ENCODE measurements around the gene SLC35G6.
"Not testable (repeated sequence)": the region's sequence is repeated elsewhere in the genome, so short reads cannot be mapped to it uniquely, and the experiment has no call there.

The SLC35G6 gene
- 0 to 0.62 (median 0.13) reads per million in 4 donors for total RNA-seq

DNA sequence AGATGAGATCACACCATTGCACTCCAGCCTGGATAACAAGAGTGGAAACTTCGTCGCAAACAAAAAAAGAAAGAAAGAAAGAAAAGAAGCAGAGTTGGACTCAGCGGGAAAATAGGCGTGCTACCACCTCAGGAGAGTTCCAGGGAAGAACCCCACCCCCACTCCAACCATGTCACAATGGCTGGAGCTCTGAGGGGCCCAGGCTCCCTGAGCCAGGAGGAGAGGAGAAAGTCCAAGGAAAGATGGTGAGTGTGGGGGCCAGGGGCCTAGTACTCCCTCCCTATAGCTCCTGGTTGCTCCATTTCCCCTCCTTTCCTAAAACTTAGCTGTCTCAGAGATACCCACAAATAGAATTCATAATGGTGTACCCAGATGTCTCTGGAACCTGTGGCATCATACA lies at the start of gene SLC35G6:
Gene SLC35G6, plus strand, starts transcription at position 172 of the 400 bp plus-strand sequence. Its CDS starts 71 bp downstream, at position 243.
- DNase-seq, result not testable (repeated sequence)

GRCh38 chr17:7432296-7432695 lies 49.0 kb upstream of the SLC35G6 start:
- no peak for DNase-seq

DNA sequence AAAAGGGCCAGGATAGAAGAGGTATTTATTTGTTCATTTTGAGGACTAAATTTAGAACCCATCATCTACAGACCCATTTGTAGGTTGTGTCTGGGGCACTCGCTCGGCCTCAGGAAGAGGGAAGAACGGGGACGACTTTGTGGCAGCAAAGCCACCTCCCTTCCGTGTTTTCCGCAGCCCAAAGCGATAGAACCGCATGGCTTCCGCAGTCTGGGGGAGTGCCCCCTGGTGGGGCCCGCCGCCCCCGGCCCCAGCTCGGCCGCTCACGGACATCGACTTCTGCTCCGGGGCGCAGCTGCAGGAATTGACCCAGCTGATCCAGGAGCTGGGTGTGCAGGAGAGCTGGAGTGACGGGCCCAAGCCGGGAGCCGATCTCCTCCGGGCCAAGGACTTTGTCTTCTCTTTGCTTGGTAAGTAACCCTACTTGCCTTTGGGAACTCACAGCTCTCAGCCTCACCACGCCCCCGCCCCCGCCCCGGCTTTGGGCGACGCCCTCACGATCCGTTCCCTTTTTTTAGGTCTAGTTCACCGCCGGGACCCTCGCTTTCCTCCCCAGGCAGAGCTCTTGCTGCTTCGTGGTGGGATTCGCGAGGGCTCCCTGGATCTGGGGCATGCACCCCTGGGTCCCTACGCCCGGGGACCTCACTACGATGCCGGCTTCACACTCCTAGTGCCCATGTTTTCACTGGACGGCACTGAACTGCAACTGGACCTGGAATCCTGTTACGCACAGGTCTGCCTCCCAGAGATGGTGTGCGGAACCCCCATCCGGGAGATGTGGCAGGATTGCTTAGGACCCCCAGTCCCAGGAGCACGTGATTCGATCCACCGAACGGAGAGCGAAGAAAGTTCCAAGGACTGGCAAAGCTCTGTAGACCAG lies 45.3 kb upstream of the SLC35G6 start:
- peak in 4 of 5 donors; percentile 41 to 74 (median 48) for DNase-seq

GRCh38 chr17:7436556-7437368 lies 44.5 kb upstream of the SLC35G6 start:
- DNase-seq, result peak; percentile 58 to 87 (median 71)

- DNase-seq, result no peak
Observed at GRCh38 chr17:7437369-7437863, 43.8 kb upstream of the SLC35G6 start.

GRCh38 chr17:7437950-7438614 lies 43.2 kb upstream of the SLC35G6 start:
- DNase-seq, result peak in 3 of 5 donors; percentile 39 to 50 (median 43)

DNA sequence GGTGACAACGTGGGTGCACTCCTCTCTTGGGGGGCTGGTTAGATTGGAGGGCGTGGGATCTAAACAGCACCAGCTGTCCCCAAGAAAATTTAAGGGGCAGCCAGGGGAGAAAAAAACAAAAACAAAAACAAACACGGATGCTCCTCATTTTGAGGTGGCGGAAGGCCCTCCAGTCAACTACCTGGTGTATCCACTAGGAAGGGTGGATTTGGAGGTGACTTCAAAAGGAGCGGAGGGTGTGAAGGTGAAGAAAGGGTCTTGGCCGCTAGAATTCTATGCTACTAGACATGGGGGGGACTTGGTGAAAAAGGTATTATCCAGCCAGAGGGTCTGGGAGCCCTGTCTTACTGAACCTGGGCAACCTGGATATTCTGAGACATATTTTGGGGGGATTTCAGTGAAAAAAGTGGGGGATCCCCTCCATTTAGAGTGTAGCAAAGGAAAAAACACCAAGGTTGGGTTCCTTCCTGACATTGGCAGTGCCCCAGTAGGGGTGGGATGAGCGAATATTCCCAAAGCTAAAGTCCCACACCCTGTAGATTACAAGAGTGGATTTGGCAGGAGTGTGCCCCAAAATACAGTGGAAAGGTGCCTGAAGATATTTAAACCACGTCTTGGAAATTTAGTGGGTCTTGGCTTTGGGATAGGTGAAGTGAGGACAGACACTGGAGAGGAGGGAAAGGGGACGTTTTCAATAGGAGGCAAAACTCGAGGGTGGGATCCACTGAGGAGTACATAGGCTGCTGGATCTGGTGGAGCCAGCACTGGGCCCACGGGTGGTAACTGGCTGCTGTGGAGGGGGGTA lies 42.4 kb upstream of the SLC35G6 start:
- DNase-seq, result no peak

DNA sequence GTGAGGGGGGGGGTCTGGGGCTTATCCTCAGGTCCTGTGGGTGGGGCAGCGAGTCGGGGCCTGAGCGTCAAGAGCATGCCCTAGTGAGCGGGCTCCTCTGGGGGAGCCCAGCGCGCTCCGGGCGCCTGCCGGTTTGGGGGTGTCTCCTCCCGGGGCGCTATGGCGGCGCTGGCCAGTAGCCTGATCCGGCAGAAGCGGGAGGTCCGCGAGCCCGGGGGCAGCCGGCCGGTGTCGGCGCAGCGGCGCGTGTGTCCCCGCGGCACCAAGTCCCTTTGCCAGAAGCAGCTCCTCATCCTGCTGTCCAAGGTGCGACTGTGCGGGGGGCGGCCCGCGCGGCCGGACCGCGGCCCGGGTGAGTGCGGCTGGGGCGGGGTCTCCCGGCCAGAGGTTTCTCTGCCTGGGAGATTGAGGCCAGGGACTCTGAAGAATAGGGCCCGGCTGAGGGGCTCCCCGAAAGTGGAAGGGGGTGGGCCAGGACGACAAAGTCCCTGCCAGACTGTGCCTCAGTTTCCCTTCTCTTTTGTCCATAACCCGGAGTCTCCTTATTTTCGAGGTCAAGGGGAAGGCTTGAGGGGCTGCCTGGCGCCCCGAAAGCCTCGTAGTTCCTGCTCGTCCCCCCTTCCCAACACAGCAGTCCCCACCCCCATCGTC lies 41.7 kb upstream of the SLC35G6 start, which contains the start of gene FGF11:
Gene FGF11, plus strand, starts transcription at position 51 of the 651 bp plus-strand sequence. Its CDS starts 109 bp downstream, at position 160.
- no peak for DNase-seq

DNA sequence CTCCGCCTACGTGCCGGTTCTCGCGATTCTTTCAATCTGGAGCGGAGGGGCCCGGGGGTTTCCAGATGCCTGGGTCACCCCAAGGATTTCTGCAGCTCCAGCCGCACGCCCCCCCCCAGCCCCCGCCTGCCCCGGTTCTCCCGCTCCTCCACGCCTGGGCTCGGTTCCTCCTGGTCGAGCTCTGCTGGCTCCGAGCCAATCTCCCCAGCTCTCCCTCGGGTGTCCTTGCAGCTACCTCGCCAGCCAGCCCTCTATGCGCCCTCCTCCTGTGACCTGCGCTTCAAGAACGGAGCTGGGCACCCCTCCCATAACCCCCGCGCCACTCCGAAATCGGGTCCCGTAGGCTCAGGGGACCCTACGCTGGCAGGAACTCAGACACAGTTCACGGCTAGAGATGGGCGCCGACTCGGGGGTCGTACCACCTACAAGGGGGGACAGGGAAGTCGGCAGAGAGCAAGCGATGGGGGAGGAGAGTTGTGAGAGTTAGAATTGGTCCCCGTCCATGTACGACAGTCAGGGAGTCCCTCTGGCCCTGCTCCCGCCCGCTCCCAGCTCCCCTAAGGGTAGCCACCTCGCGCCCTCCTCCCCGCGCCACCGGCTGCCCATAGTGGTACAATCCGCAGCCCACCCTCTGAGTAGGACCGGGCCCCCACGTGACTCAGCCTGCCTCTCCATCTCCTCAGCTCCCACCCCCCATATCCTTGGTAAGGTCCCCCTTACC lies 41.0 kb upstream of the SLC35G6 start:
- DNase-seq, result no peak

GRCh38 chr17:7440834-7441195 lies 40.4 kb upstream of the SLC35G6 start:
- no peak for DNase-seq

DNA sequence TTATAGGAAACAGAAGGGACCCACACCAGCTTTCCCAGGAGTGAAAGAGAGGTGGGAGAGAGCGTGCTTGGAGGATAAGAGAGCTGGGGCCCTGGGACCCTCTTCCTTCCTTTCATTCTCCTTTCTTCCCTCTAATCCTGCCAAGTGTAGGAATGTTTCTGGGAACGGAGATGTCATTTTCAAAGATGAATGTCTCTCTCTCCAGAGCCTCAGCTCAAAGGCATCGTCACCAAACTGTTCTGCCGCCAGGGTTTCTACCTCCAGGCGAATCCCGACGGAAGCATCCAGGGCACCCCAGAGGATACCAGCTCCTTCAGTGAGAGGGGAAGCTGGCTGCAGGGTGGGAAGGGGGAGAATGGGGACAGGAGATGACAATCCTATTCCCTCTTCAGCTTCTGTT lies 40.0 kb upstream of the SLC35G6 start:
- DNase-seq, result no peak

DNA sequence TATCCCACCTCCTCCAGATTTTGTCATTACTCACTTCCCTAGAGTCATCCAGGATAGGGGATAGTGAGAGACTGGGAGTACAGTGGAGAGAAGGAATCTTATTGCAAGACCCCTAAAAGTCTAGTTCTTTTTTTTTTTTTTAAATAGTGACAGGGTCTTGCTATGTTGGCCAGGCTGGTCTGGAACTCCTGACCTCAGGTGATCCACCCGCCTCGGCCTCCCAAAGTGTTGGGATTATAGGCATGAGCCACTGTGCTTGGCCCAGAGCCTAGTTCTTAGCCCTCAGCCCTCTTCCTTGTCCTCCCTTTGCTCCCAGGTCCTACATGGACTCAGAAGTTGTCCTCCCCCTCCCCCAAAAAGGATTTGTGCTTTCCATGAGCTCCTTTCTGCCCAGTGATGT lies 39.1 kb upstream of the SLC35G6 start:
- DNase-seq, result no peak

DNA sequence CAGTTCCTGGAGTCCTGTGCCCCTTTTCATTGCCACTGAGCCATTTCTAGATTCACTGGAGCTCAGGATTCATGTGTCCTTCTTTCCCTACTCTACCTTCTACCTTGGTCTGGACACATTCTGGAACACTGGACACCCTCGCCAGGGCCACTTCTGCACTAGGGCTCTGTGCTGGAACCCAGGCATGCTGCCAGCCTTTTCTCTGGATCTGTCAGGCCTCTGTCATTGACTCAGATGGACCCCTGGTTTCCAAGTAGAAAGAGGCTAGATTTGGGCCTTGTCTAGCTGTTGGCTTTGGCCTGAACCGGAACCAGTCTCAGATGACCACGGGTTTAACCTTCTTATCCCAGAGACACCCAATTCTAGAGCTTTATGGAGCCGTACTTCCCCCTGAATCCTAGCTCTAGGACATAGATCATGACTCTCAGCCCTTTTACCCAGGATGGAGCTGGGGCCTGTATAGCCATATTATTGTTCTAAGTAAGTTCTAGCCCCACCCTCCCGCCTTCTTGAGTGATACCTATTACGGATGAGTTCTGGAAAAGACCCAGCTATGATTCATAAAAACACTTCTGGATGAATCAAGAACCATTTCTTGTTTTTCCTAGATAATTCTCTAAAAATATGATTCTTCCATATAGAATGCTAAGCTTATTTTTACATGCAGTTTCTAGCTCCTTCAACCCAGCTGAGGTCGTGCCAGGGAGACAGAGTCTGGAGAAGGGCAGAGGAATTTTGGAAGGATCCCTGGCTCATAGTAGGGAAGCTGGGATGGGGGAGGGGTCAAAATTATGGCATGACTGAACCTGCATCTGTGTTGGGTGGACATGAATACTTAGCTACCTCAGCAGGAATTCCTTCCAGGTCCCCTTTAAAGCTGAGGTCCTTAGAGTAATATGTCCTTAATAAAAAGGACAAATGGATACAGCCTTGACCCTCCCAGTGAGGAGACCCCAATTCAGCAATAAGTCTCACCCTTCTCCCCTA lies 37.5 kb upstream of the SLC35G6 start:
- DNase-seq, result no peak

- DNase-seq, result no peak
Observed at GRCh38 chr17:7444682-7445618, 36.3 kb upstream of the SLC35G6 start, which contains the start of gene CHRNB1. Gene CHRNB1 (plus strand): TSS chr17:7445061. CDS start chr17:7445128, 67 bp downstream.

DNA sequence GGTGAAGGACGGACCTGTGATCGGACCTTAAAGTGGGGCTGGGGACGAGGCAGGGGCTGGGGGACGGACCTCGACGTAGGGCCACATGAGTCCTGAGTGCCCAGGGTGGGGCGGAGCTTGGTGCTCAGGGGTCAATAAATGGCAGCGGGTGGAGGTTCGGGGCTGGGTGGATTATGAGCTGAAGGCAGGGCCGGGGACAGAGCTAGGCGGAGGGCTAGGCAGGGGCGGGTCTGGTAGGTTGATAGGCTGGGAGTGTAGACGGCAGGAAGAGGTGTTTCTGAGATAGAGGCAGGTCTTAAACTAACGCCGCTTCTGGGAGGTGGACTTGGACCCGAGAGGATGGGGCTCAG lies 35.7 kb upstream of the SLC35G6 start:
- DNase-seq, result peak in 1 of 5 donors; percentile 37

- no peak for DNase-seq
Observed at GRCh38 chr17:7448461-7448860, 32.8 kb upstream of the SLC35G6 start.

DNA sequence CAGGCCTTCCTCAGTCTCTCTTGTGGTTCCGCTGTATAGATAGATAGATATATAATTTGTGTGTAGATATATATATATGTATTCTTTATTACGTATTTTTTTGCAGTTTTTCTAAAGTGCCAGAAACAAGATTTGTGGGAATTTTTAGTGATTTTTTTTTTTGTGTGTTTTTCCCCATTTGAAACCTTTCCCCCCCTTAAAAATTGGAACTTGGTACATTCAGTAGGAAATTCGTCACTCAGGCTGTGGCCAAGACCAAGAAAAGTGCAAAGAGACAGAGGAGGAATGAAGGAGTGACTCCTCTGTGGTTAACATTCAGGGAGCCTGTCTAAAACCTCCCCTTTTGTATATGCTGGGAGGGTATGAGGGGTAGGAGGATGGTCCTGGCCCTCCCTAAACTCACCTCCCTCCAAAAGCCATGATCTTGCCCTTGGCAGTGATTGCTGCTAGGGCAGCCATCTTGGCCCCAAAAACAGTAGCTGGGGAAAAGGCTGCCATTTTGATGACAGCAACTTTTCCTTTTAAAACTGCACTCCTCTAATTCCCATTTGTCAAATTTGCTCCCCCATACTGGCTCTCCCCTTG lies 21.2 kb upstream of the SLC35G6 start:
- no peak for DNase-seq
